HL-60 (cell line): ENCODE results near the gene ACD.

Source experiments
- CTCF ChIP-seq: IDR thresholded peaks from one replicate; pipeline ENCODE4 v1.5.1; 2011; ENCODE audit warnings: low read length, control low read depth, inconsistent platforms; ENCODE audit not compliant: insufficient read depth
- GABPA ChIP-seq: IDR thresholded peaks from 2 replicates; pipeline ENCODE4 v1.6.1; 2012; ENCODE audit warnings: low read depth
- POLR2AphosphoS5 ChIP-seq: IDR thresholded peaks from 2 replicates; pipeline ENCODE4 v1.6.1; 2012; ENCODE audit warnings: low read depth

GRCh38 chr16:67647111-67647651, 12.9 kb downstream of the ACD start:
- TF ChIP-seq CTCF, result no peak
- TF ChIP-seq POLR2AphosphoS5, result no peak
- TF ChIP-seq GABPA, result no peak
